BJ (cell line): Measurements from ENCODE around the gene RTL10. TPM values are rescaled to one million over a fixed set of nuclear protein-coding genes. Genes with fewer than 3 reads are reported as not detected.

Experiments used
- CTCF ChIA-PET: fragments of 350-600 bp; formaldehyde crosslinking; extraction: SDS; loops from one replicate; lab custom pipeline; 2021; ENCODE audit warnings: antibody characterized with exemption, inconsistent platforms; lab: Yijun Ruan, JAX
- POLR2A ChIA-PET: fragments of 300-600 bp; sonication (Branson Sonifier 250); formaldehyde crosslinking; extraction: SDS; loops from one replicate; lab custom pipeline; 2021; ENCODE audit warnings: antibody characterized with exemption; lab: Charles Lee
- DNase-seq: peaks from one replicate; pipeline ENCODE4 v3.0.0-alpha.2; 2011; ENCODE audit warnings: low read depth
- H3K27me3 ChIP-seq: 2 replicates; pipeline ENCODE4 v1.6.0; 2011; ENCODE audit warnings: low read length; ENCODE audit not compliant: control insufficient read depth, insufficient read depth
- H3K36me3 ChIP-seq: 2 replicates; pipeline ENCODE4 v1.5.1; 2011; ENCODE audit warnings: low read length; ENCODE audit not compliant: control insufficient read depth, insufficient read depth
- H3K4me3 ChIP-seq: 2 replicates; pipeline ENCODE4 v1.5.1; 2011; ENCODE audit warnings: low read depth, mild to moderate bottlenecking, control low read depth, low read length
- CTCF ChIP-seq: IDR thresholded peaks from 2 replicates; pipeline ENCODE4 v1.5.1; 2011; ENCODE audit warnings: low read depth, mild to moderate bottlenecking, control low read depth, inconsistent platforms, low read length, moderate library complexity; ENCODE audit not compliant: insufficient read depth
- polyA plus RNA-seq: library from polyadenylated mRNA; depleted of rRNA; stranded (reverse); fragments of >200 nt; gene quantifications from 2 replicates; pipeline ENCODE4 v1.2.3, GENCODE V29; 2011

RTL10 gene
- polyA plus RNA-seq, 1 experiment, result 18.9 TPM

GRCh38 chr22:19819911-19820879 is 34.5 kb downstream of the RTL10 start:
- ChIA-PET POLR2A (no interaction called here), CTCF (no interaction called here)
- Histone ChIP-seq H3K27me3 (no peaks in the 10 kb centered on the region), H3K4me3 (no peak overlapping the region), H3K36me3 (no peaks in the 10 kb centered on the region; the same call in none of the 2 replicates)
- DNase-seq, result no peak
- TF ChIP-seq CTCF, result no peak

DNA sequence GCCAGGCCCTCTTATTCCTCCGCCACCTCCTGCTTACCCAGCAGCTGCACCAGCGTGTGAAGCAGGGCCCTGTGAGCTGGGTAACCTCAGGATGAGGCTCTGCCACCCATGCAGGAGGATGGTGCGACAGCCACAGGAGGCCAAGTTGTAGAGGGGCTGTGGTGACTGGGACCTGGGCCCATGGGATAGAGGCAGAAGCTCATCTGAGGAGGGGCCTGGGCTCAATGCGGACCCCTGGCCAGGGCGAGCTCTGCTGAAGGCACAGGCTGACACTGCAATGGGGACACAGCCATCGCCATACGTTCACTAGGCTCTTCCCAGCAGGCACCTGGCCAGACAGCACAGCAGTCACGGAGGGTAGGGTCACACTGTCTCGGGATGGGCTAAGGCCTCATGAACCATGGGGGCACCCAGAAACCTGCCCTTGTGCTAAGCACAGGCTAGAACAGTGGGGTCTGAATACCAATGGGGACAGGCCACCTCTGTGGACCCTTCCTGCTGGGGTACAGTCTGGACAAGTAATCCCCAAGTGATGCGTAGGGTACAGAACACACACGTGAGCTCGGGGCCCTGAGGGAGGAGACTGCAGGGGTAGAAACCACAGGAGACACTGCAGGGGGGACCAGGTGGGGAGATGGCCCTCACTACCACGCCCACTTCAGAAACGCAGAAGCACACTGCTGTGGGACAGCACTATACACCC is 35.3 kb downstream of the RTL10 start:
- H3K27me3 ChIP-seq, result no peaks in the 10 kb centered on the region
- no peak for TF ChIP-seq CTCF
- ChIA-PET CTCF (no interaction called here), POLR2A (no interaction called here)
- H3K4me3 ChIP-seq, result no peak overlapping the region
- H3K36me3 ChIP-seq, result no peaks in the 10 kb centered on the region; the same call in none of the 2 replicates
- no peak for DNase-seq

DNA sequence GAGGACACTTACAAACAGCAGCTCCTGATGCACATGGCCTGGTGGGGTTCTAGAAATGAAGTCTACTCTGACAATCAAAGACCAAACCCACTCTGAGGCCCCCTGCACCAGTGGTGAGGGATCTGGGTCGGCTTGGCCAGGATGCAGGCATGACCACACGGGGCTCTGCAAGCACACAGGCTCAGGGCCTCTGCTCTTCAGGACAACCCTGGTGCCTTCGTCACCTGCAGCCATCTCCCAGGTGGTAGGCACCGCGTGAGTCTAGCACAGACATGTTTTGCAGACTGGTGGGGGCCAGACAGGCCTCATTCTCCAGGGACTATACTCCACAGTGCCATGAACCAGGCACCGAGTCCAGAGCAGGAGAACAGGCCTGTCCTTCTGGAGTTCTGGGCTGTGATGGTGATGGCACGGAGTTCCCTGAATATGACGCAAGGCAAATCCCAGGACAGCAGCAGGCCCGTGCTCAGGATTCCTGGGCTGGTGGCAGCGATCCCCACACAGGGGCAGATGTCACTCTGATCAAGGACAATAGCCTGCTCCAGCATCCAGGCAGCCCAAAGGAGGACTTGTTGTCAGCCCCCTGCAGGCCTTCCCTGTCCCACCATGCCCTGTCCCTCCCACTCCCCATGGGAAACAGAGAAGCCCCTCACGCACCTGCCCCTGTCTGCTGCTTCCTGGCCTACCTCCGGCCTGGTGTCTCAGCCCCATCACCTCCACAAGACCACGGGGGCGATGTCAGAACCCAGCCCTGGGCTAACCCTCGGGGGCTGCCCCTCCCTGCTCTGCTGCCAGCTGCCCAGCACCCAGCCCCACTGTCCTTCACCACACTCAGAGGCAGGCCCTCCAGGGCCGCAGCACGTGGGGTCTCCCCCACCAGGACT is 36.1 kb downstream of the RTL10 start:
- no peak overlapping the region for H3K4me3 ChIP-seq
- DNase-seq, result no peak
- ChIA-PET POLR2A (no interaction called here), CTCF (no interaction called here)
- H3K36me3 ChIP-seq, result no peaks in the 10 kb centered on the region; the same call in none of the 2 replicates
- H3K27me3 ChIP-seq, result no peaks in the 10 kb centered on the region
- TF ChIP-seq CTCF, result no peak

GRCh38 chr22:19816372-19817119 is 38.1 kb downstream of the RTL10 start:
- no peaks in the 10 kb centered on the region for H3K27me3 ChIP-seq
- H3K36me3 ChIP-seq, result no peaks in the 10 kb centered on the region; the same call in 1 of the 2 replicates
- ChIA-PET CTCF (no interaction called here), POLR2A (no interaction called here)
- TF ChIP-seq CTCF, result no peak
- no peak overlapping the region for H3K4me3 ChIP-seq
- no peak for DNase-seq
